Measurements from ENCODE around the gene NKAP.
"Not testable (repeated sequence)": the region's sequence is repeated elsewhere in the genome, so short reads cannot be mapped to it uniquely, and the experiment has no call there.

The NKAP gene

DNA sequence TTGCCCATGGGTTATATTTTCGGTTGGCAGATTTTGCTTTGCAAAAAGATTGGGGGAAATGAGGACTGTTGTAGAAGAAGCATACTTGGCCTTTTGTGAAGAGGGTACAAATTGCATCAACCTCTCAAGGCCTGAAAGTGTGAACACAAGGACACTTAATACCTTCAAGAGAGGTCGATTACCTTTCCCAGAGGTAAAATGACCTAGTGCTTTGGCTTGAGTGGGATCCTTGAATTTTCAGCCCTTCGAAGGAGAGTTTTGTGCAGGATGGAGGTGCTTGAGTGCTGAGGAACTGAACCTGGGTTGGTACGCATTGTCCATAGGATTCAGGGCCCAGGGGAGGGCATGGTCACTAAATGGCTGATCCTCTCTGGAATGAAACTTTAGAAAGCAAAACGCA is 27.6 kb upstream of the NKAP start:
- no peak for DNase-seq (ENCODE audit: low read depth in 1 of 2, low spot score in 1 of 2)
- TF ChIP-seq SPI1 (IDR thresholded peaks at IDR 0.05; ENCODE audit: borderline replicate concordance, low read depth) = no peak
- TF ChIP-seq, protein P1, sequence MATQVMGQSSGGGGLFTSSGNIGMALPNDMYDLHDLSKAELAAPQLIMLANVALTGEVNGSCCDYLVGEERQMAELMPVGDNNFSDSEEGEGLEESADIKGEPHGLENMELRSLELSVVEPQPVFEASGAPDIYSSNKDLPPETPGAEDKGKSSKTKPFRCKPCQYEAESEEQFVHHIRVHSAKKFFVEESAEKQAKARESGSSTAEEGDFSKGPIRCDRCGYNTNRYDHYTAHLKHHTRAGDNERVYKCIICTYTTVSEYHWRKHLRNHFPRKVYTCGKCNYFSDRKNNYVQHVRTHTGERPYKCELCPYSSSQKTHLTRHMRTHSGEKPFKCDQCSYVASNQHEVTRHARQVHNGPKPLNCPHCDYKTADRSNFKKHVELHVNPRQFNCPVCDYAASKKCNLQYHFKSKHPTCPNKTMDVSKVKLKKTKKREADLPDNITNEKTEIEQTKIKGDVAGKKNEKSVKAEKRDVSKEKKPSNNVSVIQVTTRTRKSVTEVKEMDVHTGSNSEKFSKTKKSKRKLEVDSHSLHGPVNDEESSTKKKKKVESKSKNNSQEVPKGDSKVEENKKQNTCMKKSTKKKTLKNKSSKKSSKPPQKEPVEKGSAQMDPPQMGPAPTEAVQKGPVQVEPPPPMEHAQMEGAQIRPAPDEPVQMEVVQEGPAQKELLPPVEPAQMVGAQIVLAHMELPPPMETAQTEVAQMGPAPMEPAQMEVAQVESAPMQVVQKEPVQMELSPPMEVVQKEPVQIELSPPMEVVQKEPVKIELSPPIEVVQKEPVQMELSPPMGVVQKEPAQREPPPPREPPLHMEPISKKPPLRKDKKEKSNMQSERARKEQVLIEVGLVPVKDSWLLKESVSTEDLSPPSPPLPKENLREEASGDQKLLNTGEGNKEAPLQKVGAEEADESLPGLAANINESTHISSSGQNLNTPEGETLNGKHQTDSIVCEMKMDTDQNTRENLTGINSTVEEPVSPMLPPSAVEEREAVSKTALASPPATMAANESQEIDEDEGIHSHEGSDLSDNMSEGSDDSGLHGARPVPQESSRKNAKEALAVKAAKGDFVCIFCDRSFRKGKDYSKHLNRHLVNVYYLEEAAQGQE (IDR thresholded peaks at IDR 0.05; ENCODE audit: insufficient replicate concordance, low read depth) = no peak
- TF ChIP-seq POLR2AphosphoS5 (IDR thresholded peaks at IDR 0.05; ENCODE audit: low read depth) = no peak
- TF ChIP-seq, protein P2, sequence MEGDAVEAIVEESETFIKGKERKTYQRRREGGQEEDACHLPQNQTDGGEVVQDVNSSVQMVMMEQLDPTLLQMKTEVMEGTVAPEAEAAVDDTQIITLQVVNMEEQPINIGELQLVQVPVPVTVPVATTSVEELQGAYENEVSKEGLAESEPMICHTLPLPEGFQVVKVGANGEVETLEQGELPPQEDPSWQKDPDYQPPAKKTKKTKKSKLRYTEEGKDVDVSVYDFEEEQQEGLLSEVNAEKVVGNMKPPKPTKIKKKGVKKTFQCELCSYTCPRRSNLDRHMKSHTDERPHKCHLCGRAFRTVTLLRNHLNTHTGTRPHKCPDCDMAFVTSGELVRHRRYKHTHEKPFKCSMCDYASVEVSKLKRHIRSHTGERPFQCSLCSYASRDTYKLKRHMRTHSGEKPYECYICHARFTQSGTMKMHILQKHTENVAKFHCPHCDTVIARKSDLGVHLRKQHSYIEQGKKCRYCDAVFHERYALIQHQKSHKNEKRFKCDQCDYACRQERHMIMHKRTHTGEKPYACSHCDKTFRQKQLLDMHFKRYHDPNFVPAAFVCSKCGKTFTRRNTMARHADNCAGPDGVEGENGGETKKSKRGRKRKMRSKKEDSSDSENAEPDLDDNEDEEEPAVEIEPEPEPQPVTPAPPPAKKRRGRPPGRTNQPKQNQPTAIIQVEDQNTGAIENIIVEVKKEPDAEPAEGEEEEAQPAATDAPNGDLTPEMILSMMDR (IDR thresholded peaks at IDR 0.05; ENCODE audit: insufficient read depth, low read length) = no peak
- TF ChIP-seq GABPA (IDR thresholded peaks at IDR 0.05; ENCODE audit: low read depth) = no peak
- no peak overlapping the region for H3K27ac ChIP-seq (replicated peaks)
- H3K27me3 ChIP-seq (ENCODE audit: insufficient read depth, poor library complexity, severe bottlenecking) = no peaks in the 10 kb centered on the region
- H3K4me3 ChIP-seq (replicated peaks; ENCODE audit: insufficient read depth, low read length) = no peak overlapping the region

DNA sequence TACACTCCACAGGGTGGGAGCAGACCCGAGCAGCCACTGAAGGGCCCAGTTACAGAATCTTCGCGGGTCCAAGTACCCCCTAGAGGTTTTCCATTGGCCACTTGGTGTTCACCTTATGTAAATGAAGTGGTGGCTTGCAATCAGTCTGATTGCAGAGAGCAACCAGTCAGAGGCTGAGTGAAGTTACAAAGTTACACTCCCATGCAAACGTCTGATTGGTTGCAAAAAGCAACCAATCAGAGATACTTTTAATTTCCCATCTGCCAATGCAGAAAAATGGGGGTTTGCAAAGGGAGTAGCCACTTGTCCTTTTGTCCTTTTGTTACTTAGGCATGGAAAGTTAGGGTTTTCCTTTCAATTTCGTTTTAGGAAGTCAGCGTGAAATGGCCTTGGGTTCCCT is 27.0 kb upstream of the NKAP start:
- TF ChIP-seq POLR2AphosphoS5 (IDR thresholded peaks at IDR 0.05; ENCODE audit: low read depth) = no peak
- TF ChIP-seq, protein P1 (IDR thresholded peaks at IDR 0.05; ENCODE audit: insufficient replicate concordance, low read depth) = no peak
- TF ChIP-seq GABPA (IDR thresholded peaks at IDR 0.05; ENCODE audit: low read depth) = no peak
- TF ChIP-seq, protein P2 (IDR thresholded peaks at IDR 0.05; ENCODE audit: insufficient read depth, low read length) = no peak
- TF ChIP-seq SPI1 (IDR thresholded peaks at IDR 0.05; ENCODE audit: borderline replicate concordance, low read depth) = no peak
- Histone ChIP-seq H3K27me3 (ENCODE audit: insufficient read depth, poor library complexity, severe bottlenecking) (no peaks in the 10 kb centered on the region), H3K27ac (replicated peaks) (no peak overlapping the region), H3K4me3 (replicated peaks; ENCODE audit: insufficient read depth, low read length) (no peak overlapping the region)
- DNase-seq (ENCODE audit: low read depth in 1 of 2, low spot score in 1 of 2) = no peak

DNA sequence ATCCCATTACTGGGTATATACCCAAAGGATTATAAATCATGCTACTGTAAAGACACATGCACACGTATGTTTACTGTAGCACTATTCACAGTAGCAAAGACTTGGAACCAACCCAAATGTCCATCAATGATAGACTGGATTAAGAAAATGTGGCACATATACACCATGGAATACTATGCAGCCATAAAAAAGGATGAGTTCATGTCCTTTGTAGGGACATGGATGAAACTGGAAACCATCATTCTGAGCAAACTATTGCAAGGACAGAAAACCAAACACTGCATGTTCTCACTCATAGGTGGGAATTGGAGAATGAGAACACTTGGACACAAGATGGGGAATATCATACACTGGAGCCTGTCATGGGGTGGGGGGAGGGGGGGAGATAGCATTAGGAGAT is 23.3 kb upstream of the NKAP start:
- H3K4me3 ChIP-seq (replicated peaks; ENCODE audit: insufficient read depth, low read length); H3K27ac ChIP-seq (replicated peaks); H3K27me3 ChIP-seq (ENCODE audit: insufficient read depth, poor library complexity, severe bottlenecking); DNase-seq (ENCODE audit: low read depth in 1 of 2, low spot score in 1 of 2): not testable (repeated sequence)

DNA sequence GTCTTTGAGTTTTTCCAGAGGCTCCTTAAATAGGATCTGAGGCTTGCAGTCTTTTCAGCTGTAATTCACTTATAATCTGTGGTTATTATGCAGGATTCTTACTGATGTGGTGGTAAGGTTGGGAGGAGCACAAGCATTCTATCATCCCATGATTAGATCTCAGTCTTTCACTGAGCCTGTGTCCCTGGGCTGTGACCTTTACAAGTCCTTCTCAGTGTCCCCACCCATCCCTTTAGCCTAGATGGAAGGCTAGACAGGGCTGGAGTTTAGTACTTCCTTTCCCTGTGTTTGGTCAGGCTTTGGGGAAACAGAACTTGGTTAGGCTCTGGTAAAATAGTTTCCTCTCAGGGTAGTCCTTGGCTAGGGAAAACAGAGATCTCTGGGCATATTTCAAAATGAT is 17.1 kb upstream of the NKAP start:
- TF ChIP-seq POLR2AphosphoS5 (IDR thresholded peaks at IDR 0.05; ENCODE audit: low read depth) = no peak
- no peak for TF ChIP-seq GABPA (IDR thresholded peaks at IDR 0.05; ENCODE audit: low read depth)
- Histone ChIP-seq H3K27ac (replicated peaks) (no peak overlapping the region), H3K27me3 (ENCODE audit: insufficient read depth, poor library complexity, severe bottlenecking) (no peaks in the 10 kb centered on the region), H3K4me3 (replicated peaks; ENCODE audit: insufficient read depth, low read length) (no peak overlapping the region)
- no peak for DNase-seq (ENCODE audit: low read depth in 1 of 2, low spot score in 1 of 2)

DNA sequence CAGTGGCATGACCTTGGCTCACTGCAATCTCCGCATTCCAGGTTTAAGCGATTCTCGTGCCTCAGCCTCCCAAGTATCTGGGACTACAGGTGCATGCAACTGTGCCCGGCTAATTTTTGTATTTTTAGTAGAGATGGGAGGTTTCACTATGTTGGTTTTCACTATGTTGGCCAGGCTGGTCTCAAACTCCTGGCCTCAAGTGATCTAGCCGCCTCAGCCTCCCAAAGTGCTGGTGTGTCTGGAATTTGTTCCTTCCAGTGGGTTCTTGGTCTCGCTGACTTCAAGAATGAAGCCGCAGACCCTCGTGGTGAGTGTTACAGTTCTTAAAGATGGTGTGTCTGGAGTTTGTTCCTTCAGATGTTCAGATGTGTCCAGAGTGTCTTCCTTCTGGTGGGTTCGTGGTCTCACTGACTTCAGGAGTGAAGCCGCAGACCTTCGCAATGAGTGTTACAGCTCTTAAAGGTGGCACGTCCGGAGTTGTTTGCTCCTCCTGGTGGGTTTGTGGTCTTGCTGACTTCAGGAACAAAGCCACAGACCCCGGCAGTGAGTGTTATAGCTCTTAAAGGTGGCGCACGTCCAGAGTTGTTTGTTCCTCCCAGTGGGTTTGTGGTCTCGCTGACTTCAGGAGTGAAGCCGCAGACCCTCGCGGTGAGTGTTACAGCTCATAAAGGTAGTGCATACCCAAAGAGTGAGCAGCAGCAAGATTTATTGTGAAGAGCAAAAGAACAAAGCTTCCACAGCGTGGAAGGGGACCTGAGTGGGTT is 12.4 kb upstream of the NKAP start:
- not testable (repeated sequence) for H3K27ac ChIP-seq (replicated peaks); H3K4me3 ChIP-seq (replicated peaks; ENCODE audit: insufficient read depth, low read length); H3K27me3 ChIP-seq (ENCODE audit: insufficient read depth, poor library complexity, severe bottlenecking)
- peak in 1 of 2 experiments; percentile 11 for DNase-seq (ENCODE audit: low read depth in 1 of 2, low spot score in 1 of 2)
